Osteoblast (primary cell): ENCODE results near the gene ELOVL5. TPM values are rescaled to one million over a fixed set of nuclear protein-coding genes. Genes with fewer than 3 reads are reported as not detected.

ENCODE experiments used
- DNase-seq: peaks from one replicate; pipeline ENCODE4 v3.0.0; 2011; ENCODE audit warnings: low spot score, mixed read lengths; ENCODE audit not compliant: insufficient read length; ENCODE audit errors: missing footprints
- H2AFZ ChIP-seq: 2 replicates; pipeline ENCODE4 v1.6.0; 2011; ENCODE audit warnings: mild to moderate bottlenecking, low read length
- H3K27ac ChIP-seq: 2 replicates; pipeline ENCODE4 v1.5.1; 2011; ENCODE audit warnings: mild to moderate bottlenecking, low read depth, low read length, moderate library complexity
- H3K27me3 ChIP-seq: 2 replicates; pipeline ENCODE4 v1.6.0; 2012; ENCODE audit warnings: mild to moderate bottlenecking, control low read depth, inconsistent platforms, low read length, moderate library complexity; ENCODE audit not compliant: insufficient read depth
- H3K36me3 ChIP-seq: 2 replicates; pipeline ENCODE4 v1.5.1; 2011; ENCODE audit warnings: mild to moderate bottlenecking, low read length, control low read depth, moderate library complexity; ENCODE audit not compliant: insufficient read depth
- H3K4me1 ChIP-seq: 2 replicates; pipeline ENCODE4 v1.5.1; 2011; ENCODE audit warnings: mild to moderate bottlenecking, low read length, control low read depth, moderate library complexity; ENCODE audit not compliant: insufficient read depth
- H3K4me2 ChIP-seq: 2 replicates; pipeline ENCODE4 v1.6.0; 2011; ENCODE audit warnings: mild to moderate bottlenecking, low read length; ENCODE audit not compliant: insufficient read depth
- H3K4me3 ChIP-seq: fragments of 200-600 bp; sonication (generic); 3 replicates; pipeline ENCODE4 v1.5.1; 2012; ENCODE audit warnings: mild to moderate bottlenecking, low read length, inconsistent platforms; ENCODE audit not compliant: insufficient read depth
- H3K79me2 ChIP-seq: 2 replicates; pipeline ENCODE4 v1.6.0; 2012; ENCODE audit warnings: mild to moderate bottlenecking, low read length, control low read depth, inconsistent platforms; ENCODE audit not compliant: insufficient read depth
- H3K9me3 ChIP-seq: 2 replicates; pipeline ENCODE4 v1.5.1; 2011; ENCODE audit warnings: low read depth, low read length, control low read depth
- H4K20me1 ChIP-seq: 2 replicates; pipeline ENCODE4 v1.6.0; 2012; ENCODE audit warnings: mild to moderate bottlenecking, low read length, control low read depth; ENCODE audit not compliant: insufficient read depth
- total RNA-seq: library from RNA; depleted of rRNA; stranded (reverse); fragments of >200 nt; gene quantifications from 2 replicates; pipeline ENCODE4 v1.2.3, GENCODE V29; 2012
- TF ChIP-seq, protein P1 (sequence below): IDR thresholded peaks from 2 replicates; pipeline ENCODE4 v1.5.1; 2011; ENCODE audit warnings: mild to moderate bottlenecking, low read depth, low read length, moderate library complexity; ENCODE audit errors: extremely low read depth

ELOVL5 gene
- total RNA-seq, 1 donor, result 75.3 TPM

DNA sequence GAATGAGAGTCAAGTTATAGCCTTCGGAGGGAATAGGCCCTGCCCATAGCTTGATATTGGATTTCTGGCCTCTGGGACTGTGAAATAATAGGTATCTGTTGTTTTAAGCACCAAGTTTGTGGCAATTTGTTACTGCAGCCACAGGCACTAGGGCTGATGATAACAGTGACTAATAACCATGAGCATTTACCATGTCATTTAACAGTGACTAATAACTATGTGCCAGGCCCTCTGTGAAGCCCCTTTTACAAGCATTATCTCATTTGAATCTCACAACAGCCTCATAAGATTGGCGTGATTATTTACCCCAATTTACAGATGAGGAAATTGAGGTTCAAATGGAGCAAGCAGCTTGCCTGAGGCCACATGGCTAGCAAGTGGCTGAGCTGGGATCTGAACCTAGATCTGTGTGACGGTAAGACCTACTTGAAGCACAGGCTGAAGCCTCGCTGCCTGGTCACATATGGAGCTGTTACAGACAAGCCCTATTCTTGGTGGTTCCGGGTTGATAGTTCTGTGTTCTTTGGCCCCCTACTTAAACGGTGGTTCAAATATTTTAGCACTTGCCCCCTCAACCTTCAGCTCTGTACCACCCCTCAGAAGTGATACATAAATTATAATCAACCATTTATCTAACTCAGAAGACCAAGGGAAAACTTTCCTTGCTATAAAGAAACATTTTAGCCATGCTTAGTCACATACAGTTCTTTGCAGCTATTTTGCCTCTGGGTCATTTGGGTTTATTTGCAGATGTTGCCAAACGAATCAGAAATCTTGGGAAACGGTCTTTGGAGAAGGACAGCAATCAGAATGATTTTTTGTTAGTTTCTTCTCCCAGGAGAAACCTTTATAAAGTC, 98.3 kb downstream of the ELOVL5 start:
- Histone ChIP-seq H3K4me2 (peak overlapping the region; percentile 12), H4K20me1 (no peaks in the 10 kb centered on the region), H3K27me3 (peaks cover 3% of the 10 kb centered on the region), H3K4me3 (no peak overlapping the region), H2AFZ (no peak overlapping the region), H3K9me3 (no peaks in the 10 kb centered on the region), H3K79me2 (no peaks in the 10 kb centered on the region), H3K36me3 (no peaks in the 10 kb centered on the region), H3K27ac (peak overlapping the region; percentile 68), H3K4me1 (peaks cover 18% of the 10 kb centered on the region)
- TF ChIP-seq, protein P1, sequence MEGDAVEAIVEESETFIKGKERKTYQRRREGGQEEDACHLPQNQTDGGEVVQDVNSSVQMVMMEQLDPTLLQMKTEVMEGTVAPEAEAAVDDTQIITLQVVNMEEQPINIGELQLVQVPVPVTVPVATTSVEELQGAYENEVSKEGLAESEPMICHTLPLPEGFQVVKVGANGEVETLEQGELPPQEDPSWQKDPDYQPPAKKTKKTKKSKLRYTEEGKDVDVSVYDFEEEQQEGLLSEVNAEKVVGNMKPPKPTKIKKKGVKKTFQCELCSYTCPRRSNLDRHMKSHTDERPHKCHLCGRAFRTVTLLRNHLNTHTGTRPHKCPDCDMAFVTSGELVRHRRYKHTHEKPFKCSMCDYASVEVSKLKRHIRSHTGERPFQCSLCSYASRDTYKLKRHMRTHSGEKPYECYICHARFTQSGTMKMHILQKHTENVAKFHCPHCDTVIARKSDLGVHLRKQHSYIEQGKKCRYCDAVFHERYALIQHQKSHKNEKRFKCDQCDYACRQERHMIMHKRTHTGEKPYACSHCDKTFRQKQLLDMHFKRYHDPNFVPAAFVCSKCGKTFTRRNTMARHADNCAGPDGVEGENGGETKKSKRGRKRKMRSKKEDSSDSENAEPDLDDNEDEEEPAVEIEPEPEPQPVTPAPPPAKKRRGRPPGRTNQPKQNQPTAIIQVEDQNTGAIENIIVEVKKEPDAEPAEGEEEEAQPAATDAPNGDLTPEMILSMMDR, result no peak
- DNase-seq, result peak; percentile 83

DNA sequence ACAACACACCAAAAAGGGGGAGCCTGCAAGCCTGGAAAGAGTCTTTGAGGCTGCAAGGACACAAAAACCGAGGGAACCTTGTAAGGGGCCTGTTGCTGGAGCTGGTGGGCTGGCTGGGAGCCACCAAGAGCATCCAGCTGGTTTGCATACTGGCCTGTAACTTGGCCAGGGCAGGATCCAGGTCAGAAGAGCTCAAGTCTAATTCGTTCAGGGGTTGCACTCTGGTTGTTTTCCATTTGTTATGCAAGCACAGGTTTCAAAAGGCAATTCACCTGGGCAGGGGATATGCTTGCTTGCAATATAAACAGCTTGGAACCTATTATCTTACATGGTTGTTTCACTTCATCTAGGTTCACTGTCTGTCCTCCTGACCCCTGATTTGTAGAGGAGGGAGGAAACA, 101.8 kb downstream of the ELOVL5 start:
- no peaks in the 10 kb centered on the region for H4K20me1 ChIP-seq
- H3K27ac ChIP-seq, result no peak overlapping the region
- peaks cover 18% of the 10 kb centered on the region for H3K4me1 ChIP-seq
- no peaks in the 10 kb centered on the region for H3K36me3 ChIP-seq
- no peak overlapping the region for H3K4me3 ChIP-seq
- TF ChIP-seq, protein P1, result no peak
- peak; percentile 19 for DNase-seq
- no peak overlapping the region for H3K4me2 ChIP-seq
- peaks cover 3% of the 10 kb centered on the region for H3K27me3 ChIP-seq
- no peaks in the 10 kb centered on the region for H3K79me2 ChIP-seq
- no peaks in the 10 kb centered on the region for H3K9me3 ChIP-seq
- H2AFZ ChIP-seq, result no peak overlapping the region

DNA sequence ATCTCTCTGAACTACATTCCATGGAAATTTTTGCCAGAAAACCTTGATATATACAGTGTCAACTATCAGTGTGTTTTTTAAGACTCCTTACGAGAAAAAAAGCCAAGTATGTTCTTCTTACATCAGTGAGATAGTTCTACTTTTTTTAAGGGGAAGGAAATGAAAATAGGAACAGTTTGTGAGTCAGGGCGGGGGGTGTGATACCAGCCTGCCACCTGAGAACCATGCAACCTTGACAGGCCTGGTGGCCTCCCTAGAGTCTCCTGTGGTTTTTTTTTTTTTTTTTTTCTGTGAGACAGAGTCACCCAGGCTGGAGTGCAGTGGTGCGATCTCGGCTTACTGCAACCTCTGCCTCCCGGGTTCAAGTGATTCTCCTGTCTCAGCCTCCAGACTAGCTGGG, 103.8 kb downstream of the ELOVL5 start:
- no peak overlapping the region for H3K27ac ChIP-seq
- H3K27me3 ChIP-seq, result peaks cover 3% of the 10 kb centered on the region
- no peaks in the 10 kb centered on the region for H3K79me2 ChIP-seq
- H3K36me3 ChIP-seq, result no peaks in the 10 kb centered on the region
- no peak overlapping the region for H3K4me3 ChIP-seq
- no peaks in the 10 kb centered on the region for H4K20me1 ChIP-seq
- TF ChIP-seq, protein P1, result no peak
- H3K4me1 ChIP-seq, result peaks cover 4% of the 10 kb centered on the region
- H3K4me2 ChIP-seq, result no peak overlapping the region
- no peak for DNase-seq
- no peak overlapping the region for H2AFZ ChIP-seq
- H3K9me3 ChIP-seq, result no peaks in the 10 kb centered on the region

DNA sequence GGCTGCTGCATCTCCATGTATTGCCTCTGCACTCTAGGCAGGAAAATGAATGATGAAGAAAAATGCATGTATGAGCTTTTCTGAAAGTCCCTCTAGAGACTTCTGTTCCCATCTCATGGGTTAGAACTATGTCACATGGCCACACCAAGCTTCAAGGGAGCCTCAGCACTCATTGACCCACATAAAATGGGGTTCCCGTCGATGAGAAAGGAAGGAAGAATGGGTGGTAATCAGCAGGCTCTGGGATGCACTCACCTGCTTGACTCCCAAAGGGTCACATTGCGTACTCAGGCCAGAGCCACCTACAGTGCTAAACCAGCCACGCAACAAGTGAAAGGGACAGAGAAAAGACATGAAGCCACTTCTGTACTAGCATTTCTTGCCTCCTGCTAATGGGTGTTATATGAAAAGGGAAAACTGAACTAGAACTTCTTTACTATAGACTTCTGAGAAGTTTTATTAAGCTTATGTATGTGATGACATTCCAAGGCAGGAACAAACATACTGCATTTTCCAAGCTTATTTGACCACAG, 104.3 kb downstream of the ELOVL5 start:
- no peak for DNase-seq
- Histone ChIP-seq H3K4me1 (no peaks in the 10 kb centered on the region), H3K4me3 (no peak overlapping the region), H3K79me2 (no peaks in the 10 kb centered on the region), H3K36me3 (no peaks in the 10 kb centered on the region), H3K4me2 (no peak overlapping the region), H2AFZ (no peak overlapping the region), H3K27me3 (peaks cover 3% of the 10 kb centered on the region), H3K27ac (no peak overlapping the region), H4K20me1 (no peaks in the 10 kb centered on the region), H3K9me3 (no peaks in the 10 kb centered on the region)
- TF ChIP-seq, protein P1, result no peak
